GM23338 (cell line): ENCODE measurements around the gene FGFR2.

Source experiments
- CREB1 ChIP-seq: fragments of 250-450 bp; sonication (Bioruptor Pico); IDR thresholded peaks from 2 replicates; pipeline ENCODE4 v1.5.0; 2020; ENCODE audit warnings: low read depth, mild to moderate bottlenecking, moderate library complexity
- EZH2 ChIP-seq: fragments of 200-600 bp; sonication (generic); IDR thresholded peaks from one replicate; pipeline ENCODE4 v1.8.0; 2017; ENCODE audit warnings: antibody characterized with exemption, mild to moderate bottlenecking, low read depth; ENCODE audit not compliant: unreplicated experiment
- EZH2phosphoT487 ChIP-seq: fragments of 200-600 bp; sonication (generic); IDR thresholded peaks from one replicate; pipeline ENCODE4 v1.8.1; 2018; ENCODE audit warnings: antibody characterized with exemption; ENCODE audit not compliant: unreplicated experiment
- JUNB ChIP-seq: IDR thresholded peaks from one replicate; pipeline ENCODE4 v1.6.1; 2016; ENCODE audit warnings: antibody characterized with exemption; ENCODE audit not compliant: unreplicated experiment
- NANOG ChIP-seq: IDR thresholded peaks from 2 replicates; pipeline ENCODE4 v1.6.1; 2016; ENCODE audit warnings: antibody characterized with exemption, borderline replicate concordance
- POLR2AphosphoS5 ChIP-seq: IDR thresholded peaks from 2 replicates; pipeline ENCODE4 v1.6.1; 2016; ENCODE audit warnings: antibody characterized with exemption, low read depth
- STAT1 ChIP-seq: IDR thresholded peaks from one replicate; pipeline ENCODE4 v1.6.1; 2016; ENCODE audit warnings: antibody characterized with exemption; ENCODE audit not compliant: unreplicated experiment
- ZNF114 ChIP-seq: fragments of 250-450 bp; sonication (Bioruptor Pico); IDR thresholded peaks from 2 replicates; pipeline ENCODE4 v1.5.0; 2020; ENCODE audit warnings: mild to moderate bottlenecking, moderate library complexity
- ZNF331 ChIP-seq: fragments of 250-450 bp; sonication (Bioruptor Pico); IDR thresholded peaks from 2 replicates; pipeline ENCODE4 v1.5.0; 2020; ENCODE audit warnings: low read depth, mild to moderate bottlenecking, moderate library complexity
- TF ChIP-seq, protein P1 (sequence below), 2 experiments: fragments of 200-600 bp in 1 of 2; sonication (generic) in 1 of 2; conservative IDR thresholded peaks; 2 replicates each; pipeline versions ENCODE4 v1.5.1 to v1.6.1; 2016 to 2017; ENCODE audit warnings: antibody characterized with exemption in 2 of 2, low read depth in 2 of 2, mild to moderate bottlenecking in 2 of 2, moderate library complexity in 1 of 2
- TF ChIP-seq, protein P2 (sequence below): IDR thresholded peaks from one replicate; pipeline ENCODE4 v1.6.1; 2018; ENCODE audit warnings: antibody characterized with exemption; ENCODE audit not compliant: unreplicated experiment
- TF ChIP-seq, protein P3 (sequence below): IDR thresholded peaks from 2 replicates; pipeline ENCODE4 v1.6.1; 2016; ENCODE audit warnings: antibody characterized with exemption
- TF ChIP-seq, protein P4 (sequence below): fragments of 250-450 bp; sonication (Bioruptor Pico); IDR thresholded peaks from 2 replicates; pipeline ENCODE4 v1.5.0; 2020; ENCODE audit warnings: mild to moderate bottlenecking, moderate library complexity

DNA sequence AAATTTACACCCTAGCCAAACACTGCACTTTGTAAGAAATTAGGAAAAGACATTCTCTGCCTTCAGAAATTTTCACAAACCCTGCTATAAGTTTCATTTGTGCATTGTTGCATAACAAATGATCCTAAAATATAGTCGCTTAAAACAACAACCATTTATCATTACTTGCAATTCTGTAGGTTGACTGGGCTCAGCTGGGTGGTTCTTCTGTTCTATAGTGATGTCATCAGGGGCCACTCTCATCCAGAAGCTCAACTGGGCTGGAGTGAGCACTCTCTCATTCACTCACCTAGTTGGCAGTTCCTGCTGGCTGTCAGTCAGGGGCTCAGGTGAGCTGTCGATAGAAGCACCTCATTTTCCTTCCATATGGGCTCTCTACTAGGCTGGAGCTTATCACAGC lies 20.7 kb upstream of the FGFR2 start:
- TF ChIP-seq, protein P1, sequence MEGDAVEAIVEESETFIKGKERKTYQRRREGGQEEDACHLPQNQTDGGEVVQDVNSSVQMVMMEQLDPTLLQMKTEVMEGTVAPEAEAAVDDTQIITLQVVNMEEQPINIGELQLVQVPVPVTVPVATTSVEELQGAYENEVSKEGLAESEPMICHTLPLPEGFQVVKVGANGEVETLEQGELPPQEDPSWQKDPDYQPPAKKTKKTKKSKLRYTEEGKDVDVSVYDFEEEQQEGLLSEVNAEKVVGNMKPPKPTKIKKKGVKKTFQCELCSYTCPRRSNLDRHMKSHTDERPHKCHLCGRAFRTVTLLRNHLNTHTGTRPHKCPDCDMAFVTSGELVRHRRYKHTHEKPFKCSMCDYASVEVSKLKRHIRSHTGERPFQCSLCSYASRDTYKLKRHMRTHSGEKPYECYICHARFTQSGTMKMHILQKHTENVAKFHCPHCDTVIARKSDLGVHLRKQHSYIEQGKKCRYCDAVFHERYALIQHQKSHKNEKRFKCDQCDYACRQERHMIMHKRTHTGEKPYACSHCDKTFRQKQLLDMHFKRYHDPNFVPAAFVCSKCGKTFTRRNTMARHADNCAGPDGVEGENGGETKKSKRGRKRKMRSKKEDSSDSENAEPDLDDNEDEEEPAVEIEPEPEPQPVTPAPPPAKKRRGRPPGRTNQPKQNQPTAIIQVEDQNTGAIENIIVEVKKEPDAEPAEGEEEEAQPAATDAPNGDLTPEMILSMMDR (conservative IDR thresholded peaks at IDR 0.05; ENCODE audit: low read depth in 2 of 2), result no peak
- TF ChIP-seq POLR2AphosphoS5, result no peak
- no peak for TF ChIP-seq JUNB
- TF ChIP-seq CREB1 (CRISPR knock-in tag), result 0 out of 2 replicates have a peak, but pooled peaks have one; percentile 19
- no peak for TF ChIP-seq EZH2
- TF ChIP-seq, protein P2, sequence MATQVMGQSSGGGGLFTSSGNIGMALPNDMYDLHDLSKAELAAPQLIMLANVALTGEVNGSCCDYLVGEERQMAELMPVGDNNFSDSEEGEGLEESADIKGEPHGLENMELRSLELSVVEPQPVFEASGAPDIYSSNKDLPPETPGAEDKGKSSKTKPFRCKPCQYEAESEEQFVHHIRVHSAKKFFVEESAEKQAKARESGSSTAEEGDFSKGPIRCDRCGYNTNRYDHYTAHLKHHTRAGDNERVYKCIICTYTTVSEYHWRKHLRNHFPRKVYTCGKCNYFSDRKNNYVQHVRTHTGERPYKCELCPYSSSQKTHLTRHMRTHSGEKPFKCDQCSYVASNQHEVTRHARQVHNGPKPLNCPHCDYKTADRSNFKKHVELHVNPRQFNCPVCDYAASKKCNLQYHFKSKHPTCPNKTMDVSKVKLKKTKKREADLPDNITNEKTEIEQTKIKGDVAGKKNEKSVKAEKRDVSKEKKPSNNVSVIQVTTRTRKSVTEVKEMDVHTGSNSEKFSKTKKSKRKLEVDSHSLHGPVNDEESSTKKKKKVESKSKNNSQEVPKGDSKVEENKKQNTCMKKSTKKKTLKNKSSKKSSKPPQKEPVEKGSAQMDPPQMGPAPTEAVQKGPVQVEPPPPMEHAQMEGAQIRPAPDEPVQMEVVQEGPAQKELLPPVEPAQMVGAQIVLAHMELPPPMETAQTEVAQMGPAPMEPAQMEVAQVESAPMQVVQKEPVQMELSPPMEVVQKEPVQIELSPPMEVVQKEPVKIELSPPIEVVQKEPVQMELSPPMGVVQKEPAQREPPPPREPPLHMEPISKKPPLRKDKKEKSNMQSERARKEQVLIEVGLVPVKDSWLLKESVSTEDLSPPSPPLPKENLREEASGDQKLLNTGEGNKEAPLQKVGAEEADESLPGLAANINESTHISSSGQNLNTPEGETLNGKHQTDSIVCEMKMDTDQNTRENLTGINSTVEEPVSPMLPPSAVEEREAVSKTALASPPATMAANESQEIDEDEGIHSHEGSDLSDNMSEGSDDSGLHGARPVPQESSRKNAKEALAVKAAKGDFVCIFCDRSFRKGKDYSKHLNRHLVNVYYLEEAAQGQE, result no peak
- TF ChIP-seq, protein P3, sequence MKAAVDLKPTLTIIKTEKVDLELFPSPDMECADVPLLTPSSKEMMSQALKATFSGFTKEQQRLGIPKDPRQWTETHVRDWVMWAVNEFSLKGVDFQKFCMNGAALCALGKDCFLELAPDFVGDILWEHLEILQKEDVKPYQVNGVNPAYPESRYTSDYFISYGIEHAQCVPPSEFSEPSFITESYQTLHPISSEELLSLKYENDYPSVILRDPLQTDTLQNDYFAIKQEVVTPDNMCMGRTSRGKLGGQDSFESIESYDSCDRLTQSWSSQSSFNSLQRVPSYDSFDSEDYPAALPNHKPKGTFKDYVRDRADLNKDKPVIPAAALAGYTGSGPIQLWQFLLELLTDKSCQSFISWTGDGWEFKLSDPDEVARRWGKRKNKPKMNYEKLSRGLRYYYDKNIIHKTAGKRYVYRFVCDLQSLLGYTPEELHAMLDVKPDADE, result no peak
- no peak for TF ChIP-seq EZH2phosphoT487
- peak; percentile 98 for TF ChIP-seq ZNF331 (CRISPR knock-in tag)
- TF ChIP-seq STAT1, result no peak
- TF ChIP-seq NANOG, result no peak
- TF ChIP-seq, protein P4, sequence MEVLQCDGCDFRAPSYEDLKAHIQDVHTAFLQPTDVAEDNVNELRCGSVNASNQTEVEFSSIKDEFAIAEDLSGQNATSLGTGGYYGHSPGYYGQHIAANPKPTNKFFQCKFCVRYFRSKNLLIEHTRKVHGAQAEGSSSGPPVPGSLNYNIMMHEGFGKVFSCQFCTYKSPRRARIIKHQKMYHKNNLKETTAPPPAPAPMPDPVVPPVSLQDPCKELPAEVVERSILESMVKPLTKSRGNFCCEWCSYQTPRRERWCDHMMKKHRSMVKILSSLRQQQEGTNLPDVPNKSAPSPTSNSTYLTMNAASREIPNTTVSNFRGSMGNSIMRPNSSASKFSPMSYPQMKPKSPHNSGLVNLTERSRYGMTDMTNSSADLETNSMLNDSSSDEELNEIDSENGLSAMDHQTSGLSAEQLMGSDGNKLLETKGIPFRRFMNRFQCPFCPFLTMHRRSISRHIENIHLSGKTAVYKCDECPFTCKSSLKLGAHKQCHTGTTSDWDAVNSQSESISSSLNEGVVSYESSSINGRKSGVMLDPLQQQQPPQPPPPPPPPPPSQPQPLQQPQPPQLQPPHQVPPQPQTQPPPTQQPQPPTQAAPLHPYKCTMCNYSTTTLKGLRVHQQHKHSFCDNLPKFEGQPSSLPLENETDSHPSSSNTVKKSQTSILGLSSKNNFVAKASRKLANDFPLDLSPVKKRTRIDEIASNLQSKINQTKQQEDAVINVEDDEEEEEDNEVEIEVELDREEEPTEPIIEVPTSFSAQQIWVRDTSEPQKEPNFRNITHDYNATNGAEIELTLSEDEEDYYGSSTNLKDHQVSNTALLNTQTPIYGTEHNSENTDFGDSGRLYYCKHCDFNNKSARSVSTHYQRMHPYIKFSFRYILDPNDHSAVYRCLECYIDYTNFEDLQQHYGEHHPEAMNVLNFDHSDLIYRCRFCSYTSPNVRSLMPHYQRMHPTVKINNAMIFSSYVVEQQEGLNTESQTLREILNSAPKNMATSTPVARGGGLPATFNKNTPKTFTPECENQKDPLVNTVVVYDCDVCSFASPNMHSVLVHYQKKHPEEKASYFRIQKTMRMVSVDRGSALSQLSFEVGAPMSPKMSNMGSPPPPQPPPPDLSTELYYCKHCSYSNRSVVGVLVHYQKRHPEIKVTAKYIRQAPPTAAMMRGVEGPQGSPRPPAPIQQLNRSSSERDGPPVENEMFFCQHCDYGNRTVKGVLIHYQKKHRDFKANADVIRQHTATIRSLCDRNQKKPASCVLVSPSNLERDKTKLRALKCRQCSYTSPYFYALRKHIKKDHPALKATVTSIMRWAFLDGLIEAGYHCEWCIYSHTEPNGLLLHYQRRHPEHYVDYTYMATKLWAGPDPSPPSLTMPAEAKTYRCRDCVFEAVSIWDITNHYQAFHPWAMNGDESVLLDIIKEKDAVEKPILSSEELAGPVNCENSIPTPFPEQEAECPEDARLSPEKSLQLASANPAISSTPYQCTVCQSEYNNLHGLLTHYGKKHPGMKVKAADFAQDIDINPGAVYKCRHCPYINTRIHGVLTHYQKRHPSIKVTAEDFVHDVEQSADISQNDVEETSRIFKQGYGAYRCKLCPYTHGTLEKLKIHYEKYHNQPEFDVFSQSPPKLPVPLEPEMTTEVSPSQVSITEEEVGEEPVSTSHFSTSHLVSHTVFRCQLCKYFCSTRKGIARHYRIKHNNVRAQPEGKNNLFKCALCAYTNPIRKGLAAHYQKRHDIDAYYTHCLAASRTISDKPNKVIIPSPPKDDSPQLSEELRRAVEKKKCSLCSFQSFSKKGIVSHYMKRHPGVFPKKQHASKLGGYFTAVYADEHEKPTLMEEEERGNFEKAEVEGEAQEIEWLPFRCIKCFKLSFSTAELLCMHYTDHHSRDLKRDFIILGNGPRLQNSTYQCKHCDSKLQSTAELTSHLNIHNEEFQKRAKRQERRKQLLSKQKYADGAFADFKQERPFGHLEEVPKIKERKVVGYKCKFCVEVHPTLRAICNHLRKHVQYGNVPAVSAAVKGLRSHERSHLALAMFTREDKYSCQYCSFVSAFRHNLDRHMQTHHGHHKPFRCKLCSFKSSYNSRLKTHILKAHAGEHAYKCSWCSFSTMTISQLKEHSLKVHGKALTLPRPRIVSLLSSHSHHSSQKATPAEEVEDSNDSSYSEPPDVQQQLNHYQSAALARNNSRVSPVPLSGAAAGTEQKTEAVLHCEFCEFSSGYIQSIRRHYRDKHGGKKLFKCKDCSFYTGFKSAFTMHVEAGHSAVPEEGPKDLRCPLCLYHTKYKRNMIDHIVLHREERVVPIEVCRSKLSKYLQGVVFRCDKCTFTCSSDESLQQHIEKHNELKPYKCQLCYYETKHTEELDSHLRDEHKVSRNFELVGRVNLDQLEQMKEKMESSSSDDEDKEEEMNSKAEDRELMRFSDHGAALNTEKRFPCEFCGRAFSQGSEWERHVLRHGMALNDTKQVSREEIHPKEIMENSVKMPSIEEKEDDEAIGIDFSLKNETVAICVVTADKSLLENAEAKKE, result no peak
- no peak for TF ChIP-seq ZNF114
